ENCODE data around the gene ARID3A.
A peak's percentile ranks its signal among the peaks of the same experiment; 100 is the strongest.

ARID3A gene

GRCh38 chr19:993361-993830, 67.6 kb downstream of the ARID3A start:
- Histone ChIP-seq H3K4me3 (no peak overlapping the region), H4K20me1 (peaks cover 0 to 85% (median 65%) of the 10 kb centered on the region in 11 experiments; a peak in 21 of 22 replicates), H3K4me2 (no peak overlapping the region), H3K9ac (no peak overlapping the region), H3K27ac (no peak overlapping the region), H3K4me1 (peaks cover 13 to 41% (median 34%) of the 10 kb centered on the region in 10 experiments), H3K9me3 (replicated peaks in 1 of 11) (0 out of 22 replicates have a peak, but pooled peaks cover 0 to 5% (median 0%) of the 10 kb centered on the region in 11 experiments), H3K27me3 (peaks cover 37 to 44% (median 41%) of the 10 kb centered on the region in 11 experiments), H3K36me3 (peaks cover 30 to 63% (median 54%) of the 10 kb centered on the region in 11 experiments)
- TF ChIP-seq Cebpa-rat (IDR thresholded peaks at IDR 0.05), result no peak

- no peak overlapping the region for H3K4me2 ChIP-seq
Observed at GRCh38 chr19:993831-994393, 68.1 kb downstream of the ARID3A start.

GRCh38 chr19:994516-994915, 68.7 kb downstream of the ARID3A start:
- Histone ChIP-seq H3K4me2 (peak overlapping the region in 9 of 11 experiments; percentile 9 to 68 (median 43); a peak in 14 of 22 replicates), H3K36me3 (peaks cover 28 to 55% (median 47%) of the 10 kb centered on the region in 11 experiments), H4K20me1 (peaks cover 0 to 85% (median 63%) of the 10 kb centered on the region in 11 experiments; a peak in 21 of 22 replicates), H3K4me3 (no peak overlapping the region), H3K9me3 (replicated peaks in 1 of 11) (0 out of 22 replicates have a peak, but pooled peaks cover 0 to 5% (median 0%) of the 10 kb centered on the region in 11 experiments), H3K27me3 (peaks cover 49 to 55% (median 52%) of the 10 kb centered on the region in 11 experiments), H3K27ac (no peak overlapping the region), H3K4me1 (peaks cover 9 to 30% (median 24%) of the 10 kb centered on the region in 10 experiments), H3K9ac (no peak overlapping the region)
- TF ChIP-seq Cebpa-rat (IDR thresholded peaks at IDR 0.05), result no peak

More at GRCh38 chr19:993831-994393, 68.1 kb downstream of the ARID3A start:
- Histone ChIP-seq H4K20me1 (peaks cover 0 to 87% (median 67%) of the 10 kb centered on the region in 11 experiments; a peak in 21 of 22 replicates), H3K9ac (no peak overlapping the region), H3K9me3 (replicated peaks in 1 of 11) (0 out of 22 replicates have a peak, but pooled peaks cover 0 to 5% (median 0%) of the 10 kb centered on the region in 11 experiments), H3K36me3 (peaks cover 28 to 59% (median 51%) of the 10 kb centered on the region in 11 experiments), H3K4me1 (peaks cover 13 to 36% (median 29%) of the 10 kb centered on the region in 10 experiments), H3K4me3 (no peak overlapping the region), H3K27me3 (peaks cover 43 to 49% (median 46%) of the 10 kb centered on the region in 11 experiments), H3K27ac (no peak overlapping the region)
- TF ChIP-seq Cebpa-rat (IDR thresholded peaks at IDR 0.05), result no peak

GRCh38 chr19:995051-995827, 69.4 kb downstream of the ARID3A start:
- peak overlapping the region in 9 of 11 experiments; percentile 9 to 68 (median 43); a peak in 14 of 22 replicates for H3K4me2 ChIP-seq
- H3K9ac ChIP-seq, result peak overlapping the region in 1 of 11 experiments; percentile 14; a peak in 1 of 22 replicates
- 0 out of 22 replicates have a peak, but pooled peaks cover 0 to 5% (median 0%) of the 10 kb centered on the region in 11 experiments for H3K9me3 ChIP-seq (replicated peaks in 1 of 11)
- no peak overlapping the region for H3K27ac ChIP-seq
- peaks cover 23 to 48% (median 40%) of the 10 kb centered on the region in 11 experiments for H3K36me3 ChIP-seq
- peaks cover 56 to 63% (median 59%) of the 10 kb centered on the region in 11 experiments for H3K27me3 ChIP-seq
- TF ChIP-seq Cebpa-rat (IDR thresholded peaks at IDR 0.05), result no peak
- H4K20me1 ChIP-seq, result peaks cover 0 to 80% (median 60%) of the 10 kb centered on the region in 11 experiments; a peak in 21 of 22 replicates
- H3K4me1 ChIP-seq, result peaks cover 9 to 28% (median 23%) of the 10 kb centered on the region in 10 experiments
- no peak overlapping the region for H3K4me3 ChIP-seq

- Histone ChIP-seq H3K9me3 (replicated peaks in 1 of 11) (no peaks in the 10 kb centered on the region), H3K27me3 (peaks cover 66 to 73% (median 70%) of the 10 kb centered on the region in 11 experiments), H3K9ac (peak overlapping the region in 5 of 11 experiments; percentile 14 to 37 (median 29); a peak in 2 of 22 replicates), H4K20me1 (peaks cover 0 to 81% (median 64%) of the 10 kb centered on the region in 11 experiments; a peak in 21 of 22 replicates), H3K4me2 (peak overlapping the region; percentile 66 to 76 (median 72)), H3K4me1 (peaks cover 18 to 38% (median 32%) of the 10 kb centered on the region in 10 experiments), H3K36me3 (peaks cover 15 to 38% (median 31%) of the 10 kb centered on the region in 11 experiments; a peak in 20 of 22 replicates), H3K27ac (no peak overlapping the region), H3K4me3 (peak overlapping the region in 6 of 10 experiments; percentile 7 to 50 (median 32); a peak in 7 of 20 replicates)
- no peak for TF ChIP-seq Cebpa-rat (IDR thresholded peaks at IDR 0.05)
Observed at GRCh38 chr19:996051-996838, 70.4 kb downstream of the ARID3A start.

GRCh38 chr19:998064-998463, 72.2 kb downstream of the ARID3A start:
- TF ChIP-seq Cebpa-rat (IDR thresholded peaks at IDR 0.05), result no peak
- Histone ChIP-seq H3K9ac (no peak overlapping the region), H3K9me3 (replicated peaks in 1 of 11) (no peaks in the 10 kb centered on the region)

GRCh38 chr19:999379-999719, 73.5 kb downstream of the ARID3A start:
- H3K4me1 ChIP-seq, result peaks cover 21 to 39% (median 34%) of the 10 kb centered on the region in 10 experiments
- no peaks in the 10 kb centered on the region for H3K9me3 ChIP-seq (replicated peaks in 1 of 11)
- no peak overlapping the region for H3K9ac ChIP-seq
- no peak overlapping the region for H3K27ac ChIP-seq
- H3K36me3 ChIP-seq, result peaks cover 2 to 13% (median 6%) of the 10 kb centered on the region in 11 experiments; a peak in 17 of 22 replicates
- no peak overlapping the region for H3K4me3 ChIP-seq
- no peak for TF ChIP-seq Cebpa-rat (IDR thresholded peaks at IDR 0.05)
- no peak overlapping the region for H3K4me2 ChIP-seq
- peaks cover 0 to 81% (median 46%) of the 10 kb centered on the region in 11 experiments; a peak in 21 of 22 replicates for H4K20me1 ChIP-seq
- H3K27me3 ChIP-seq, result peaks cover 88 to 99% (median 96%) of the 10 kb centered on the region in 11 experiments

More at GRCh38 chr19:998064-998463, 72.2 kb downstream of the ARID3A start:
- Histone ChIP-seq H4K20me1 (peaks cover 0 to 82% (median 59%) of the 10 kb centered on the region in 11 experiments; a peak in 21 of 22 replicates), H3K27ac (no peak overlapping the region), H3K4me1 (peaks cover 21 to 41% (median 35%) of the 10 kb centered on the region in 10 experiments), H3K27me3 (peaks cover 84 to 91% (median 88%) of the 10 kb centered on the region in 11 experiments), H3K36me3 (peaks cover 9 to 25% (median 19%) of the 10 kb centered on the region in 11 experiments; a peak in 20 of 22 replicates), H3K4me2 (no peak overlapping the region), H3K4me3 (no peak overlapping the region)

GRCh38 chr19:1000095-1000494, 74.3 kb downstream of the ARID3A start, which contains the start of gene GRIN3B:
Gene GRIN3B, plus strand, starts transcription at chr19:1000419. Its CDS starts 19 bp downstream, at chr19:1000438.
- H3K9ac ChIP-seq, result peak within 1 kb of the TSS in 5 of 11 experiments; percentile 9 to 59 (median 32); a peak in 6 of 22 replicates
- H4K20me1 ChIP-seq, result peaks cover 0 to 80% (median 39%) of the 10 kb centered on the region in 11 experiments; a peak in 21 of 22 replicates
- H3K4me2 ChIP-seq, result peak within 1 kb of the TSS; percentile 51 to 90 (median 73)
- TF ChIP-seq Cebpa-rat (IDR thresholded peaks at IDR 0.05), result no peak
- peaks cover 84 to 92% (median 89%) of the 10 kb centered on the region in 11 experiments for H3K27me3 ChIP-seq
- H3K27ac ChIP-seq, result no peak within 1 kb of the TSS
- H3K4me3 ChIP-seq, result peak within 1 kb of the TSS; percentile 31 to 63 (median 46); a peak in 16 of 20 replicates
- H3K36me3 ChIP-seq, result peaks cover 0 to 5% (median 0%) of the 10 kb centered on the region in 11 experiments; a peak in 2 of 22 replicates
- no peaks in the 10 kb centered on the region for H3K9me3 ChIP-seq (replicated peaks in 1 of 11)
- peaks cover 21 to 32% (median 28%) of the 10 kb centered on the region in 10 experiments for H3K4me1 ChIP-seq
